GM23338 (cell line): ENCODE results near the gene PLA2G6. TPM values are rescaled to one million over a fixed set of nuclear protein-coding genes. Genes with fewer than 3 reads are reported as not detected.

ENCODE experiments used
- CREB1 ChIP-seq: fragments of 250-450 bp; sonication (Bioruptor Pico); IDR thresholded peaks from 2 replicates; pipeline ENCODE4 v1.5.0; 2020; ENCODE audit warnings: low read depth, mild to moderate bottlenecking, moderate library complexity
- EZH2 ChIP-seq: fragments of 200-600 bp; sonication (generic); IDR thresholded peaks from one replicate; pipeline ENCODE4 v1.8.0; 2017; ENCODE audit warnings: antibody characterized with exemption, mild to moderate bottlenecking, low read depth; ENCODE audit not compliant: unreplicated experiment
- EZH2phosphoT487 ChIP-seq: fragments of 200-600 bp; sonication (generic); IDR thresholded peaks from one replicate; pipeline ENCODE4 v1.8.1; 2018; ENCODE audit warnings: antibody characterized with exemption; ENCODE audit not compliant: unreplicated experiment
- JUNB ChIP-seq: IDR thresholded peaks from one replicate; pipeline ENCODE4 v1.6.1; 2016; ENCODE audit warnings: antibody characterized with exemption; ENCODE audit not compliant: unreplicated experiment
- NANOG ChIP-seq: IDR thresholded peaks from 2 replicates; pipeline ENCODE4 v1.6.1; 2016; ENCODE audit warnings: antibody characterized with exemption, borderline replicate concordance
- POLR2AphosphoS5 ChIP-seq: IDR thresholded peaks from 2 replicates; pipeline ENCODE4 v1.6.1; 2016; ENCODE audit warnings: antibody characterized with exemption, low read depth
- STAT1 ChIP-seq: IDR thresholded peaks from one replicate; pipeline ENCODE4 v1.6.1; 2016; ENCODE audit warnings: antibody characterized with exemption; ENCODE audit not compliant: unreplicated experiment
- ZNF114 ChIP-seq: fragments of 250-450 bp; sonication (Bioruptor Pico); IDR thresholded peaks from 2 replicates; pipeline ENCODE4 v1.5.0; 2020; ENCODE audit warnings: mild to moderate bottlenecking, moderate library complexity
- ZNF331 ChIP-seq: fragments of 250-450 bp; sonication (Bioruptor Pico); IDR thresholded peaks from 2 replicates; pipeline ENCODE4 v1.5.0; 2020; ENCODE audit warnings: low read depth, mild to moderate bottlenecking, moderate library complexity
- polyA plus RNA-seq: library from polyadenylated mRNA; unstranded; fragments of >200 nt; fragmentation: Nextera tagmentation; extraction: Ambion mirVana; gene quantifications from 2 replicates; pipeline ENCODE4 v1.2.1, GENCODE V29; 2016
- total RNA-seq: library from RNA; depleted of rRNA; stranded (reverse); fragments of >200 nt; shearing (Covaris generic); gene quantifications from 2 replicates; pipeline ENCODE4 v1.2.3, GENCODE V29; 2014
- TF ChIP-seq, protein P1 (sequence below): fragments of 250-450 bp; sonication (Bioruptor Pico); IDR thresholded peaks from 2 replicates; pipeline ENCODE4 v1.5.0; 2020; ENCODE audit warnings: mild to moderate bottlenecking, moderate library complexity
- TF ChIP-seq, protein P2 (sequence below): IDR thresholded peaks from 2 replicates; pipeline ENCODE4 v1.6.1; 2016; ENCODE audit warnings: antibody characterized with exemption
- TF ChIP-seq, protein P3 (sequence below): IDR thresholded peaks from one replicate; pipeline ENCODE4 v1.6.1; 2018; ENCODE audit warnings: antibody characterized with exemption; ENCODE audit not compliant: unreplicated experiment

PLA2G6 gene
- total and polyA plus RNA-seq, 2 experiments from 2014 or later: 4.5 to 12.6 TPM

DNA sequence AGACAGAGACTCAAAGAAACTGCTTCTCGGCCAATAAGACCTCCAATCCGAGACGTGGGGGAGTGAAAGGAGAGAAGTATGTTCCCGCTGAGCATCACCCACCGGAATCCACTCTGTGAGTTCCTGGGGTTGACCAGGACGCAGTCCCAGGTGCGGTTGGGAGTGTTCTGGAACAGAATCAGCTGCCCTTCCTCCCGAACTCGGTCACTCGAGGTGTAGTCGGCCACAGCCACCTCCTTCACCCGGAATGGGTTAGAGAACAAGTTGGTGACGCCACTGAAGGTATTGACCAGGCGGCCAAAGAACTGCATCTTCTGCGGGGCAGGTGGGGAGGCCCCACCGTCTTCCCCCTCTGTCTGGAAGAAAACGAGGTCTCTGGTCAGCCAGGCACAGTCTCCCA is 12.5 kb downstream of the PLA2G6 start (continued):
- TF ChIP-seq, protein P1, sequence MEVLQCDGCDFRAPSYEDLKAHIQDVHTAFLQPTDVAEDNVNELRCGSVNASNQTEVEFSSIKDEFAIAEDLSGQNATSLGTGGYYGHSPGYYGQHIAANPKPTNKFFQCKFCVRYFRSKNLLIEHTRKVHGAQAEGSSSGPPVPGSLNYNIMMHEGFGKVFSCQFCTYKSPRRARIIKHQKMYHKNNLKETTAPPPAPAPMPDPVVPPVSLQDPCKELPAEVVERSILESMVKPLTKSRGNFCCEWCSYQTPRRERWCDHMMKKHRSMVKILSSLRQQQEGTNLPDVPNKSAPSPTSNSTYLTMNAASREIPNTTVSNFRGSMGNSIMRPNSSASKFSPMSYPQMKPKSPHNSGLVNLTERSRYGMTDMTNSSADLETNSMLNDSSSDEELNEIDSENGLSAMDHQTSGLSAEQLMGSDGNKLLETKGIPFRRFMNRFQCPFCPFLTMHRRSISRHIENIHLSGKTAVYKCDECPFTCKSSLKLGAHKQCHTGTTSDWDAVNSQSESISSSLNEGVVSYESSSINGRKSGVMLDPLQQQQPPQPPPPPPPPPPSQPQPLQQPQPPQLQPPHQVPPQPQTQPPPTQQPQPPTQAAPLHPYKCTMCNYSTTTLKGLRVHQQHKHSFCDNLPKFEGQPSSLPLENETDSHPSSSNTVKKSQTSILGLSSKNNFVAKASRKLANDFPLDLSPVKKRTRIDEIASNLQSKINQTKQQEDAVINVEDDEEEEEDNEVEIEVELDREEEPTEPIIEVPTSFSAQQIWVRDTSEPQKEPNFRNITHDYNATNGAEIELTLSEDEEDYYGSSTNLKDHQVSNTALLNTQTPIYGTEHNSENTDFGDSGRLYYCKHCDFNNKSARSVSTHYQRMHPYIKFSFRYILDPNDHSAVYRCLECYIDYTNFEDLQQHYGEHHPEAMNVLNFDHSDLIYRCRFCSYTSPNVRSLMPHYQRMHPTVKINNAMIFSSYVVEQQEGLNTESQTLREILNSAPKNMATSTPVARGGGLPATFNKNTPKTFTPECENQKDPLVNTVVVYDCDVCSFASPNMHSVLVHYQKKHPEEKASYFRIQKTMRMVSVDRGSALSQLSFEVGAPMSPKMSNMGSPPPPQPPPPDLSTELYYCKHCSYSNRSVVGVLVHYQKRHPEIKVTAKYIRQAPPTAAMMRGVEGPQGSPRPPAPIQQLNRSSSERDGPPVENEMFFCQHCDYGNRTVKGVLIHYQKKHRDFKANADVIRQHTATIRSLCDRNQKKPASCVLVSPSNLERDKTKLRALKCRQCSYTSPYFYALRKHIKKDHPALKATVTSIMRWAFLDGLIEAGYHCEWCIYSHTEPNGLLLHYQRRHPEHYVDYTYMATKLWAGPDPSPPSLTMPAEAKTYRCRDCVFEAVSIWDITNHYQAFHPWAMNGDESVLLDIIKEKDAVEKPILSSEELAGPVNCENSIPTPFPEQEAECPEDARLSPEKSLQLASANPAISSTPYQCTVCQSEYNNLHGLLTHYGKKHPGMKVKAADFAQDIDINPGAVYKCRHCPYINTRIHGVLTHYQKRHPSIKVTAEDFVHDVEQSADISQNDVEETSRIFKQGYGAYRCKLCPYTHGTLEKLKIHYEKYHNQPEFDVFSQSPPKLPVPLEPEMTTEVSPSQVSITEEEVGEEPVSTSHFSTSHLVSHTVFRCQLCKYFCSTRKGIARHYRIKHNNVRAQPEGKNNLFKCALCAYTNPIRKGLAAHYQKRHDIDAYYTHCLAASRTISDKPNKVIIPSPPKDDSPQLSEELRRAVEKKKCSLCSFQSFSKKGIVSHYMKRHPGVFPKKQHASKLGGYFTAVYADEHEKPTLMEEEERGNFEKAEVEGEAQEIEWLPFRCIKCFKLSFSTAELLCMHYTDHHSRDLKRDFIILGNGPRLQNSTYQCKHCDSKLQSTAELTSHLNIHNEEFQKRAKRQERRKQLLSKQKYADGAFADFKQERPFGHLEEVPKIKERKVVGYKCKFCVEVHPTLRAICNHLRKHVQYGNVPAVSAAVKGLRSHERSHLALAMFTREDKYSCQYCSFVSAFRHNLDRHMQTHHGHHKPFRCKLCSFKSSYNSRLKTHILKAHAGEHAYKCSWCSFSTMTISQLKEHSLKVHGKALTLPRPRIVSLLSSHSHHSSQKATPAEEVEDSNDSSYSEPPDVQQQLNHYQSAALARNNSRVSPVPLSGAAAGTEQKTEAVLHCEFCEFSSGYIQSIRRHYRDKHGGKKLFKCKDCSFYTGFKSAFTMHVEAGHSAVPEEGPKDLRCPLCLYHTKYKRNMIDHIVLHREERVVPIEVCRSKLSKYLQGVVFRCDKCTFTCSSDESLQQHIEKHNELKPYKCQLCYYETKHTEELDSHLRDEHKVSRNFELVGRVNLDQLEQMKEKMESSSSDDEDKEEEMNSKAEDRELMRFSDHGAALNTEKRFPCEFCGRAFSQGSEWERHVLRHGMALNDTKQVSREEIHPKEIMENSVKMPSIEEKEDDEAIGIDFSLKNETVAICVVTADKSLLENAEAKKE (CRISPR knock-in tag): no peak
- TF ChIP-seq EZH2 (no peak), POLR2AphosphoS5 (no peak), STAT1 (no peak), ZNF114 (CRISPR knock-in tag) (no peak), JUNB (no peak), ZNF331 (CRISPR knock-in tag) (no peak), CREB1 (CRISPR knock-in tag) (no peak), EZH2phosphoT487 (no peak), NANOG (no peak)
- TF ChIP-seq, protein P2, sequence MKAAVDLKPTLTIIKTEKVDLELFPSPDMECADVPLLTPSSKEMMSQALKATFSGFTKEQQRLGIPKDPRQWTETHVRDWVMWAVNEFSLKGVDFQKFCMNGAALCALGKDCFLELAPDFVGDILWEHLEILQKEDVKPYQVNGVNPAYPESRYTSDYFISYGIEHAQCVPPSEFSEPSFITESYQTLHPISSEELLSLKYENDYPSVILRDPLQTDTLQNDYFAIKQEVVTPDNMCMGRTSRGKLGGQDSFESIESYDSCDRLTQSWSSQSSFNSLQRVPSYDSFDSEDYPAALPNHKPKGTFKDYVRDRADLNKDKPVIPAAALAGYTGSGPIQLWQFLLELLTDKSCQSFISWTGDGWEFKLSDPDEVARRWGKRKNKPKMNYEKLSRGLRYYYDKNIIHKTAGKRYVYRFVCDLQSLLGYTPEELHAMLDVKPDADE: no peak
- TF ChIP-seq, protein P3, sequence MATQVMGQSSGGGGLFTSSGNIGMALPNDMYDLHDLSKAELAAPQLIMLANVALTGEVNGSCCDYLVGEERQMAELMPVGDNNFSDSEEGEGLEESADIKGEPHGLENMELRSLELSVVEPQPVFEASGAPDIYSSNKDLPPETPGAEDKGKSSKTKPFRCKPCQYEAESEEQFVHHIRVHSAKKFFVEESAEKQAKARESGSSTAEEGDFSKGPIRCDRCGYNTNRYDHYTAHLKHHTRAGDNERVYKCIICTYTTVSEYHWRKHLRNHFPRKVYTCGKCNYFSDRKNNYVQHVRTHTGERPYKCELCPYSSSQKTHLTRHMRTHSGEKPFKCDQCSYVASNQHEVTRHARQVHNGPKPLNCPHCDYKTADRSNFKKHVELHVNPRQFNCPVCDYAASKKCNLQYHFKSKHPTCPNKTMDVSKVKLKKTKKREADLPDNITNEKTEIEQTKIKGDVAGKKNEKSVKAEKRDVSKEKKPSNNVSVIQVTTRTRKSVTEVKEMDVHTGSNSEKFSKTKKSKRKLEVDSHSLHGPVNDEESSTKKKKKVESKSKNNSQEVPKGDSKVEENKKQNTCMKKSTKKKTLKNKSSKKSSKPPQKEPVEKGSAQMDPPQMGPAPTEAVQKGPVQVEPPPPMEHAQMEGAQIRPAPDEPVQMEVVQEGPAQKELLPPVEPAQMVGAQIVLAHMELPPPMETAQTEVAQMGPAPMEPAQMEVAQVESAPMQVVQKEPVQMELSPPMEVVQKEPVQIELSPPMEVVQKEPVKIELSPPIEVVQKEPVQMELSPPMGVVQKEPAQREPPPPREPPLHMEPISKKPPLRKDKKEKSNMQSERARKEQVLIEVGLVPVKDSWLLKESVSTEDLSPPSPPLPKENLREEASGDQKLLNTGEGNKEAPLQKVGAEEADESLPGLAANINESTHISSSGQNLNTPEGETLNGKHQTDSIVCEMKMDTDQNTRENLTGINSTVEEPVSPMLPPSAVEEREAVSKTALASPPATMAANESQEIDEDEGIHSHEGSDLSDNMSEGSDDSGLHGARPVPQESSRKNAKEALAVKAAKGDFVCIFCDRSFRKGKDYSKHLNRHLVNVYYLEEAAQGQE: no peak
